Neuronal stem cell (in vitro differentiated cells): ENCODE data around the gene AGBL4.

Experiments
- DNase-seq: peaks from one replicate; pipeline ENCODE4 v3.0.0-alpha.2; 2013; ENCODE audit warnings: low spot score
- H2AFZ ChIP-seq: one replicate; pipeline ENCODE4 v1.6.1; 2013; ENCODE audit warnings: mild to moderate bottlenecking, low read length, inconsistent platforms
- H2AK5ac ChIP-seq: 2 replicates; pipeline ENCODE4 v1.6.1; 2013; ENCODE audit warnings: low read depth, mild to moderate bottlenecking, inconsistent platforms, low read length, moderate library complexity, mixed read lengths
- H2BK120ac ChIP-seq: 2 replicates; pipeline ENCODE4 v1.6.1; 2013; ENCODE audit warnings: low read depth, mild to moderate bottlenecking, inconsistent platforms, low read length, moderate library complexity, mixed read lengths
- H2BK12ac ChIP-seq: one replicate; pipeline ENCODE4 v1.6.1; 2013; ENCODE audit warnings: low read length, inconsistent platforms
- H2BK15ac ChIP-seq: 2 replicates; pipeline ENCODE4 v1.6.1; 2013; ENCODE audit warnings: mild to moderate bottlenecking, low read length, inconsistent platforms, mixed read lengths
- H2BK5ac ChIP-seq: one replicate; pipeline ENCODE4 v1.6.1; 2013; ENCODE audit warnings: inconsistent platforms, mild to moderate bottlenecking, low read length, moderate library complexity
- H3K14ac ChIP-seq: one replicate; pipeline ENCODE4 v1.6.1; 2013; ENCODE audit warnings: low read length, inconsistent platforms
- H3K18ac ChIP-seq: 2 replicates; pipeline ENCODE4 v1.6.1; 2013; ENCODE audit warnings: low read length, inconsistent platforms
- H3K23ac ChIP-seq: 2 replicates; pipeline ENCODE4 v1.6.1; 2013; ENCODE audit warnings: low read depth, mild to moderate bottlenecking, mixed read lengths, low read length, inconsistent platforms; ENCODE audit not compliant: poor library complexity
- H3K27ac ChIP-seq: replicated peaks from 3 replicates; pipeline ENCODE4 v1.5.1; 2013; ENCODE audit warnings: low read length, inconsistent platforms
- H3K27me3 ChIP-seq, 3 experiments: 2 replicates each; pipeline ENCODE4 v1.6.1; 2013; ENCODE audit warnings: low read length in 3 of 3, mild to moderate bottlenecking in 2 of 3, inconsistent platforms in 1 of 3, low read depth in 1 of 3, mixed read lengths in 1 of 3, moderate library complexity in 1 of 3; ENCODE audit not compliant: control insufficient read depth in 3 of 3, insufficient read depth in 3 of 3
- H3K36me3 ChIP-seq, 2 donors: replicated peaks in 1 of 2; 2 replicates each; pipeline ENCODE4 v1.6.1; 2013; ENCODE audit warnings: low read length in 2 of 2; ENCODE audit not compliant: control insufficient read depth in 2 of 2, insufficient read depth in 2 of 2
- H3K4ac ChIP-seq: 2 replicates; pipeline ENCODE4 v1.6.1; 2013; ENCODE audit warnings: inconsistent platforms, mild to moderate bottlenecking, low read length, moderate library complexity
- H3K4me1 ChIP-seq, 2 donors: 1 replicate in 1 of 2; 2 replicates in 1 of 2; pipeline ENCODE4 v1.6.1; 2013; ENCODE audit warnings: low read length in 2 of 2, low read depth in 1 of 2; ENCODE audit not compliant: control insufficient read depth in 2 of 2, insufficient read depth in 1 of 2
- H3K4me2 ChIP-seq: one replicate; pipeline ENCODE4 v1.6.1; 2013; ENCODE audit warnings: mild to moderate bottlenecking, low read length, inconsistent platforms; ENCODE audit not compliant: insufficient read depth, poor library complexity, severe bottlenecking
- H3K4me3 ChIP-seq, 2 donors: 2 replicates each; pipeline ENCODE4 v1.5.1; 2013; ENCODE audit warnings: low read length in 2 of 2, mild to moderate bottlenecking in 2 of 2, inconsistent platforms in 1 of 2, moderate library complexity in 1 of 2
- H3K79me1 ChIP-seq: one replicate; pipeline ENCODE4 v1.6.1; 2013; ENCODE audit warnings: low read depth, mild to moderate bottlenecking, inconsistent platforms, low read length, moderate library complexity
- H3K9ac ChIP-seq: one replicate; pipeline ENCODE4 v1.6.1; 2013; ENCODE audit warnings: mild to moderate bottlenecking, low read depth, low read length, inconsistent platforms; ENCODE audit not compliant: poor library complexity
- H3K9me3 ChIP-seq, 2 donors: replicated peaks in 1 of 2; 2 replicates each; pipeline versions ENCODE3 to v1.6.1; 2013; ENCODE audit warnings: low read length in 2 of 2, mild to moderate bottlenecking in 2 of 2, inconsistent platforms in 1 of 2, low read depth in 1 of 2, mixed read lengths in 1 of 2, moderate library complexity in 1 of 2; ENCODE audit not compliant: control insufficient read depth in 2 of 2, insufficient read depth in 1 of 2
- H4K8ac ChIP-seq: one replicate; pipeline ENCODE4 v1.6.1; 2013; ENCODE audit warnings: low read depth, mild to moderate bottlenecking, inconsistent platforms, low read length, moderate library complexity
- H4K91ac ChIP-seq: one replicate; pipeline ENCODE4 v1.6.1; 2013; ENCODE audit warnings: low read length, low read depth, mild to moderate bottlenecking, inconsistent platforms; ENCODE audit not compliant: poor library complexity
- WGBS, 2 donors: extraction: QIAGEN DNeasy Blood & Tissue Kit; methylation state at CpG; one replicate each; pipeline ENCODE4 v1.1.7; 2013; ENCODE audit warnings: missing lambda C conversion rate in 2 of 2, mixed read lengths in 1 of 2; ENCODE audit not compliant: insufficient read length in 2 of 2, insufficient replicate concordance in 1 of 2; ENCODE audit errors: extremely low coverage in 2 of 2; 5-methylcytosine and 5-hydroxymethylcytosine counted together

The AGBL4 gene

DNA sequence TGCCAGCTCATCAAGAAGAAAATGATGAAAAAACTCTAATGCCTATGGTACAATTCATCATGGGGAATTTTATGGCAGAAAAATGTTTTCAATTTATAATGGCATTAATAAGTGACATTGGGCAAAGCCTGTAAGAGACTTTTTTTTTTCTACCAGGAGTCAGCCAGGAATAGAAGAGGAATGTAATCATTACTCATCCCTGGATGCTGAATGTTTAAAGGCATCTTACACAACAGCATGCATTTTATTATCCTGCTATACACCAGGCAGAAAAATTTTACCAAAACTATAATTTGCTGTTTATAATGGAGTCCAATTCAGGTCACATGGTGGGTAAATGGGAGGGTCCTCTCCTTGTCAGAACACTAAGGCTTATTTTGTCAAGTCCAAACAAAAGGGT lies 1057.2 kb downstream of the AGBL4 start:
- no peak overlapping the region for H3K4ac ChIP-seq
- H2AFZ ChIP-seq = no peak overlapping the region
- H2BK120ac ChIP-seq = no peak overlapping the region
- H2BK5ac ChIP-seq = no peak overlapping the region
- no peak overlapping the region for H2BK12ac ChIP-seq
- H3K27ac ChIP-seq = no peak overlapping the region
- no peak overlapping the region for H3K14ac ChIP-seq
- no peak for DNase-seq
- H3K18ac ChIP-seq = no peak overlapping the region
- no peak overlapping the region for H2BK15ac ChIP-seq
- no peaks in the 10 kb centered on the region for H3K79me1 ChIP-seq
- no peaks in the 10 kb centered on the region for H3K9me3 ChIP-seq
- no peaks in the 10 kb centered on the region for H3K36me3 ChIP-seq
- no peak overlapping the region for H2AK5ac ChIP-seq
- H3K4me2 ChIP-seq = no peak overlapping the region
- no peak overlapping the region for H3K4me3 ChIP-seq
- H4K91ac ChIP-seq = no peak overlapping the region
- no peak overlapping the region for H3K23ac ChIP-seq
- no peak overlapping the region for H4K8ac ChIP-seq
- H3K4me1 ChIP-seq = peaks cover 0 to 5% of the 10 kb centered on the region in 2 donors
- H3K27me3 ChIP-seq = no peaks in the 10 kb centered on the region
- H3K9ac ChIP-seq = no peak overlapping the region

DNA sequence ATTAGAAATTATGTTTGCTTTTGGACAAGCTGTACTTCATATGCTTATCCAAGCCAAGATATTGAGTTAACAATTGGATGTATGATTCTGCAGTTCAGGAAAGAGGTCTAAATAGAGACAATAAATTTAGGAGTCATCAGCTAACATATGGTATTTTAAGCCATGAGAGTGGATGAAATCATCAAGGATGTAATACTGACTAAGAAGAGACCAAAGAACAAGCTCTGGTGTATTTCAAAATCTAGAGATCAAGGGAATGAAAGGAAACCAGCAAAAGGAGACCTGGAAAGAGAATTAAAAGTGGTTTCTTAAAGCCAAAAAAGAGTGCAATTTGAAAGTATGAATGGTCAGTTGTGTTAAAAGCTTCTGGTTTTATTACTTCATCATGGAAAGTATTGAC lies 1063.4 kb downstream of the AGBL4 start:
- Histone ChIP-seq H2BK5ac (no peak overlapping the region), H3K4me1 (peaks cover 0 to 6% of the 10 kb centered on the region in 2 donors), H2AFZ (no peak overlapping the region), H2AK5ac (no peak overlapping the region), H3K18ac (no peak overlapping the region), H3K9me3 (no peaks in the 10 kb centered on the region), H2BK120ac (no peak overlapping the region), H3K4me2 (no peak overlapping the region), H4K8ac (no peak overlapping the region), H3K23ac (no peak overlapping the region), H3K27ac (no peak overlapping the region), H3K27me3 (no peaks in the 10 kb centered on the region), H3K9ac (no peak overlapping the region), H3K36me3 (no peaks in the 10 kb centered on the region), H3K4me3 (no peak overlapping the region), H2BK12ac (no peak overlapping the region), H3K14ac (no peak overlapping the region), H2BK15ac (no peak overlapping the region), H4K91ac (no peak overlapping the region), H3K79me1 (no peaks in the 10 kb centered on the region), H3K4ac (no peak overlapping the region)
- DNase-seq = no peak

DNA sequence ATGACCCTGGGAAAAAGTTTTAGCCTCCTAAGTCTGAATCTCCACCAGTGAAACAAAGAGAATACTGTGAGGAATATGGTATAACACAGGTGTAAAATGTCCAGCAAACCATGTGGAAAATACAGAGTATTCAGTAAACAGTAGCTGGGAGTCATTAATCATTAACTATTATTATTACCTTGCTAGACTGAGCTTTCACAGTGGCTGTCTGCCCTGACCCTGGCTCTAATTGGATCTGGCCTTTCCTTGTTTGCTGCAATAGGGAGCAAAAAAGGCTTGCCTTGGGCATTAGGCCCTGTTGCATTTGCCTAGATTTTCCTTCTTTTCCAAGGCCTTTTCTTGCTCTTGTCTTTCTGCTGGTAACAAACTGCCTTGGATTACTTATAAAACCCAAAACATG lies 1068.0 kb downstream of the AGBL4 start:
- Histone ChIP-seq H2BK5ac (no peak overlapping the region), H2AK5ac (no peak overlapping the region), H3K9ac (no peak overlapping the region), H3K27me3 (no peaks in the 10 kb centered on the region), H3K4me1 (no peaks in the 10 kb centered on the region), H2BK15ac (no peak overlapping the region), H3K4me2 (no peak overlapping the region), H3K27ac (no peak overlapping the region), H2BK12ac (no peak overlapping the region), H3K36me3 (no peaks in the 10 kb centered on the region), H3K79me1 (no peaks in the 10 kb centered on the region), H2AFZ (no peak overlapping the region), H2BK120ac (no peak overlapping the region), H4K91ac (no peak overlapping the region), H3K18ac (no peak overlapping the region), H3K14ac (no peak overlapping the region), H3K4ac (no peak overlapping the region), H3K23ac (no peak overlapping the region), H4K8ac (no peak overlapping the region), H3K4me3 (no peak overlapping the region), H3K9me3 (no peaks in the 10 kb centered on the region)
- no peak for DNase-seq

DNA sequence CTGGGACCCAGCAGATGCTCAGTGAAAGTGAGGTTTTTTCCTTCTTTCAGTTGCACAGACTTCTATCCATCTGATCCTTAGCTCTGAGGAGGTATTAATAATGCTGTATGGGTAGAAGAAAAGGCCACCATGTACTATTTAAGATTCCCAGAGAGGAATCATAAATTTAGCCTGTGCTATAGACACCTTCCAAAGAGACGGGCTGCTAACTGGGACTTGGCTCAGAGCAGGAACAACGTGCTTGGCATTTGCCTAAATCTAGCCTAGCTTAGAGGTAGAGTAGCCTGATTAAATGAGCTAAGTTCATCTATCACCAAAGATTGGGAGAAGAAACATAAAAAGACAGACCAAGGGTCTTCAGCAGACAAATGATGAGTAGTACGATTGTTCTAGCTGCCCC lies 1070.1 kb downstream of the AGBL4 start:
- H2BK120ac ChIP-seq = no peak overlapping the region
- no peaks in the 10 kb centered on the region for H3K27me3 ChIP-seq
- no peak overlapping the region for H3K4ac ChIP-seq
- H3K9ac ChIP-seq = no peak overlapping the region
- no peaks in the 10 kb centered on the region for H3K36me3 ChIP-seq
- H3K23ac ChIP-seq = no peak overlapping the region
- no peak overlapping the region for H2BK15ac ChIP-seq
- no peak overlapping the region for H3K27ac ChIP-seq
- no peak for DNase-seq
- H2AK5ac ChIP-seq = no peak overlapping the region
- H2BK12ac ChIP-seq = no peak overlapping the region
- no CpG with 5 or more reads among the region's 3 CpGs for WGBS, 2 donors
- H3K4me1 ChIP-seq = no peaks in the 10 kb centered on the region
- H3K9me3 ChIP-seq = no peaks in the 10 kb centered on the region
- H3K14ac ChIP-seq = no peak overlapping the region
- H3K79me1 ChIP-seq = no peaks in the 10 kb centered on the region
- no peak overlapping the region for H3K4me3 ChIP-seq
- H2AFZ ChIP-seq = no peak overlapping the region
- H3K4me2 ChIP-seq = no peak overlapping the region
- H3K18ac ChIP-seq = no peak overlapping the region
- H4K91ac ChIP-seq = no peak overlapping the region
- no peak overlapping the region for H2BK5ac ChIP-seq
- no peak overlapping the region for H4K8ac ChIP-seq
